PC-3 (cell line): ENCODE measurements around the gene SLC25A30.

ENCODE experiments used
- CTCF ChIP-seq: fragments of 300-600 bp; sonication (generic); conservative IDR thresholded peaks from 2 replicates; pipeline ENCODE4 v1.5.1; 2017; ENCODE audit warnings: antibody characterized with exemption, low read depth, mild to moderate bottlenecking, low read length
- EZH2 ChIP-seq: fragments of 300-600 bp; sonication (generic); IDR thresholded peaks from one replicate; pipeline ENCODE4 v1.6.1; 2017; ENCODE audit warnings: antibody characterized with exemption, mild to moderate bottlenecking, low read length; ENCODE audit not compliant: unreplicated experiment

- TF ChIP-seq CTCF (no peak), EZH2 (no peak)
These were observed 38.2 kb upstream of the SLC25A30 start for GRCh38 chr13:45456196-45456972.
